Adrenal gland (tissue), 12 donors: ENCODE measurements around the gene SMARCC2. TPM values are rescaled to one million over a fixed set of nuclear protein-coding genes. Genes with fewer than 3 reads are reported as not detected.

Experiments
- DNase-seq, 7 donors: peaks; one replicate each; pipeline ENCODE4 v3.0.0-alpha.2; 2019 to 2020
- H3K27ac ChIP-seq, 5 donors: fragments of 200-600 bp; sonication (generic) in 4 of 5; 1 replicate in 3 of 5; 2 replicates in 2 of 5; pipeline versions ENCODE4 v1.5.1 to v1.8.0; 2016 to 2020; ENCODE audit warnings: mild to moderate bottlenecking in 1 of 5
- H3K27me3 ChIP-seq: fragments of 200-600 bp; 2 replicates; pipeline ENCODE4 v1.8.0; 2021
- H3K36me3 ChIP-seq, 2 donors: fragments of 200-600 bp; replicated peaks in 1 of 2; 1 replicate in 1 of 2; 2 replicates in 1 of 2; pipeline versions ENCODE4 v1.5.1 to v1.8.0; 2018 to 2022
- H3K4me1 ChIP-seq, 2 donors: fragments of 200-600 bp; replicated peaks in 1 of 2; 1 replicate in 1 of 2; 2 replicates in 1 of 2; pipeline versions ENCODE4 v1.5.1 to v1.8.0; 2018 to 2021
- H3K4me3 ChIP-seq, 4 donors: fragments of 200-600 bp; sonication (generic) in 3 of 4; one replicate each; pipeline ENCODE4 v1.5.1; 2016 to 2018
- H3K9me3 ChIP-seq, 3 donors: fragments of 200-600 bp; sonication (generic) in 1 of 3; replicated peaks in 1 of 3; 1 replicate in 2 of 3; 2 replicates in 1 of 3; pipeline versions ENCODE4 v1.5.1 to v1.8.0; 2016 to 2021
- CTCF ChIP-seq, 6 experiments: fragments of 450-650 bp in 4 of 6; fragments of 200-600 bp in 2 of 6; sonication (generic) in 1 of 6; IDR thresholded peaks; 1 replicate in 5 of 6; 2 replicates in 1 of 6; pipeline versions ENCODE4 v1.5.1 to v1.8.0; 2016 to 2021; ENCODE audit warnings: antibody characterized with exemption in 6 of 6, mild to moderate bottlenecking in 2 of 6, moderate library complexity in 1 of 6
- POLR2A ChIP-seq, 2 donors: fragments of 450-650 bp; IDR thresholded peaks; one replicate each; pipeline ENCODE4 v1.6.1; 2017; ENCODE audit warnings: antibody characterized with exemption in 2 of 2, mild to moderate bottlenecking in 2 of 2, moderate library complexity in 1 of 2
- WGBS, 4 donors: extraction: QIAGEN DNeasy Blood & Tissue Kit in 2 of 4; methylation state at CpG; one replicate each; pipeline versions ENCODE4 v1.1.5 to v1.1.7; 2013 to 2017; 5-methylcytosine and 5-hydroxymethylcytosine counted together
- intact Hi-C, 2 donors: fragments of 100-400 bp; cut with DNase I; formaldehyde crosslinking; loops; one replicate each; pipeline versions ENCODE4 v1.14.1 to v1.15.0; 2022 to 2023
- polyA plus RNA-seq, 3 donors: library from polyadenylated mRNA; stranded (reverse); fragments of 200-250 nt in 2 of 3; fragments of 350-450 nt in 1 of 3; fragmentation: Illumina TruSeq in 1 of 3; extraction: RNeasy Lipid Tissue Mini Kit (QIAGEN cat#74804) in 1 of 3; gene quantifications; one replicate each; pipeline ENCODE4 v1.2.3, GENCODE V29; 2013 to 2014
- total RNA-seq, 9 donors: library from RNA; depleted of rRNA in 4 of 9; stranded (reverse); fragments of >200 nt in 4 of 9; fragments of 120-200 nt in 1 of 9; fragmentation: NEBNext Ultra II Directional in 1 of 9; extraction: Animal tissue kit (Norgen Biotek cat#: 25700) in 1 of 9; gene quantifications; one replicate each; pipeline versions ENCODE4 v1.1.0 to v1.2.4, GENCODE V29; 2013 to 2023
- donor health status: healthy with polysubstance abuse.
- donor health status: Bipolar disorder and iron deficiency.
- donor health status: DM: yes; HTN: yes; CAD: no.
- donor health status: DM: no; HTN: no; CAD: no.
- donor health status: DM: no; HTN: no; CAD: no.
- donor health status: DM: yes; HTN: yes; CAD: no.

The SMARCC2 gene
- total and polyA plus RNA-seq, 12 donors = 22.8 to 102 (median 59.1) TPM

- Histone ChIP-seq H3K4me3 (no peak overlapping the region), H3K27ac (no peak overlapping the region), H3K9me3 (no peaks in the 10 kb centered on the region), H3K36me3 (peaks cover 0 to 77% of the 10 kb centered on the region in 2 donors), H3K4me1 (peaks cover 11 to 12% of the 10 kb centered on the region in 2 donors), H3K27me3 (no peaks in the 10 kb centered on the region)
- intact Hi-C loops = no loop called here
- 87 to 92% (median 88%) methylated on average over 17 to 19 of the region's 19 CpGs for WGBS, 4 donors
- DNase-seq = no peak
- TF ChIP-seq CTCF (IDR thresholded peaks at IDR 0.05) = no peak
- no peak for TF ChIP-seq POLR2A (IDR thresholded peaks at IDR 0.05)
Measured at GRCh38 chr12:56141946-56142784, 47.1 kb downstream of the SMARCC2 start.

GRCh38 chr12:56137853-56138571 lies 51.3 kb downstream of the SMARCC2 start:
- Histone ChIP-seq H3K9me3 (no peaks in the 10 kb centered on the region), H3K4me1 (no peaks in the 10 kb centered on the region), H3K27ac (no peak overlapping the region), H3K4me3 (no peak overlapping the region), H3K36me3 (peaks cover 0 to 97% of the 10 kb centered on the region in 2 donors), H3K27me3 (no peaks in the 10 kb centered on the region)
- intact Hi-C loops = no loop called here
- TF ChIP-seq POLR2A (IDR thresholded peaks at IDR 0.05) (no peak), CTCF (IDR thresholded peaks at IDR 0.05) (no peak)
- 94 to 98% (median 97%) methylated on average over 11 to 14 of the region's 14 CpGs for WGBS, 4 donors
- DNase-seq = no peak

DNA sequence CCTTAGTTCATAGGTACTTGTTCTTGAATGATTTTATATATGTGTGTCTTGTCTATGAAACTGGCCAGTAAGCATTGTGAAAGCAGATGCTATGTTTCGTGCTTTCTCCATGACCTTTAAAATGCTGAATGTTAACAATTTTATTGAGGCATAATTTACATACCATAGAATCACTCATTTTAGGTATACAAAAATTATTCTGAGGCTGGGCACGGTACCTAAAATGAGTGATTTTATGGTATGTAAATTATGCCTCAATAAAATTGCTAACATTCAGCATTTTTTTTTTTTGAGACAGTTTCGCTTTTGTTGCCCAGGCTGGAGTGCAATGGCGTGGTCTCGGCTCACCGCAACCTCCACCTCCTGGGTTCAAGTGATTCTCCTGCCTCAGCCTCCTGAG lies 54.4 kb downstream of the SMARCC2 start:
- DNase-seq = no peak
- 97 to 99% (median 98%) methylated on average over 6 of the region's 6 CpGs for WGBS, 4 donors
- H3K27ac ChIP-seq = no peak overlapping the region

More for the DNA sequence above, 54.4 kb downstream of the SMARCC2 start:
- no peaks in the 10 kb centered on the region for H3K9me3 ChIP-seq
- intact Hi-C loops = no loop called here
- peaks cover 0 to 97% of the 10 kb centered on the region in 2 donors for H3K36me3 ChIP-seq
- TF ChIP-seq POLR2A (IDR thresholded peaks at IDR 0.05) (no peak), CTCF (IDR thresholded peaks at IDR 0.05) (no peak)
- H3K4me3 ChIP-seq = no peak overlapping the region
- no peaks in the 10 kb centered on the region for H3K27me3 ChIP-seq
- H3K4me1 ChIP-seq = peaks cover 0 to 7% of the 10 kb centered on the region in 2 donors
